PC-3 (cell line): ENCODE measurements around the gene GLB1L. TPM values are rescaled to one million over a fixed set of nuclear protein-coding genes. Genes with fewer than 3 reads are reported as not detected.
A peak's percentile ranks its signal among the peaks of the same experiment; 100 is the strongest.

Experiments used
- ATAC-seq: fragments of 200-7000 bp; cut with Tn5 transposase; 2 replicates; pipeline ENCODE4 v1.9.1; 2020; ENCODE audit warnings: mild to moderate bottlenecking, moderate library complexity
- BruUV-seq: library from RNA; stranded (reverse); fragments of 400-500 nt; replicated peaks from 2 replicates; lab custom pipeline; 2021; lab: Mats Ljungman, UMichigan
- CTCF ChIA-PET: fragments of 300-600 bp; sonication (Branson Sonifier 250); formaldehyde crosslinking; loops from one replicate; lab custom pipeline; 2022; ENCODE audit warnings: antibody characterized with exemption; lab: Charles Lee
- POLR2A ChIA-PET: fragments of 300-600 bp; sonication (Branson Sonifier 250); formaldehyde crosslinking; loops from one replicate; lab custom pipeline; 2022; ENCODE audit warnings: antibody characterized with exemption; ENCODE audit not compliant: unreplicated experiment; lab: Charles Lee
- DNase-seq: peaks from one replicate; pipeline ENCODE4 v3.0.0-alpha.2; 2015
- H2AFZ ChIP-seq: fragments of 300-600 bp; sonication (generic); 2 replicates; pipeline ENCODE4 v1.6.0; 2016; ENCODE audit warnings: antibody characterized with exemption, low read length
- H3F3A ChIP-seq: fragments of 300-600 bp; sonication (generic); one replicate; pipeline ENCODE4 v1.6.0; 2017; ENCODE audit warnings: antibody characterized with exemption, low read length, control low read depth, mild to moderate bottlenecking; ENCODE audit not compliant: unreplicated experiment
- H3K27ac ChIP-seq: fragments of 300-600 bp; sonication (generic); 2 replicates; pipeline ENCODE4 v1.5.1; 2016; ENCODE audit warnings: mild to moderate bottlenecking, low read length
- H3K27me3 ChIP-seq: fragments of 300-600 bp; sonication (generic); 2 replicates; pipeline ENCODE4 v1.6.1; 2016; ENCODE audit warnings: low read length, mixed read lengths
- H3K36me3 ChIP-seq: fragments of 300-600 bp; sonication (generic); 2 replicates; pipeline ENCODE4 v1.6.1; 2016; ENCODE audit warnings: low read depth, mixed run types, low read length, mixed read lengths
- H3K4me1 ChIP-seq: fragments of 300-600 bp; sonication (generic); 2 replicates; pipeline ENCODE4 v1.5.1; 2016; ENCODE audit warnings: low read length; ENCODE audit not compliant: insufficient read depth
- H3K4me2 ChIP-seq: fragments of 300-600 bp; sonication (generic); 2 replicates; pipeline ENCODE4 v1.6.0; 2016; ENCODE audit warnings: low read length
- H3K4me3 ChIP-seq: fragments of 300-600 bp; sonication (generic); 2 replicates; pipeline ENCODE4 v1.5.1; 2016; ENCODE audit warnings: mild to moderate bottlenecking, low read length, mixed read lengths
- H3K79me2 ChIP-seq: fragments of 300-600 bp; sonication (generic); 2 replicates; pipeline ENCODE4 v1.6.1; 2017; ENCODE audit warnings: low read length, mixed read lengths
- H3K9ac ChIP-seq: fragments of 300-600 bp; sonication (generic); 2 replicates; pipeline ENCODE4 v1.6.0; 2016; ENCODE audit warnings: mild to moderate bottlenecking, low read length
- H3K9me2 ChIP-seq: fragments of 300-600 bp; sonication (generic); replicated peaks from 2 replicates; pipeline ENCODE4 v1.6.1; 2016; ENCODE audit warnings: mixed run types, low read length, mixed read lengths
- H3K9me3 ChIP-seq: fragments of 300-600 bp; sonication (generic); 2 replicates; pipeline ENCODE4 v1.6.1; 2016; ENCODE audit warnings: low read length, mixed read lengths
- H4K20me1 ChIP-seq: fragments of 300-600 bp; sonication (generic); 2 replicates; pipeline ENCODE4 v1.6.1; 2016; ENCODE audit warnings: low read length, mixed read lengths
- EZH2 ChIP-seq: fragments of 300-600 bp; sonication (generic); IDR thresholded peaks from one replicate; pipeline ENCODE4 v1.6.1; 2017; ENCODE audit warnings: antibody characterized with exemption, mild to moderate bottlenecking, low read length; ENCODE audit not compliant: unreplicated experiment
- EZH2phosphoT487 ChIP-seq: fragments of 300-600 bp; sonication (generic); IDR thresholded peaks from 2 replicates; pipeline ENCODE4 v1.6.1; 2018; ENCODE audit warnings: mild to moderate bottlenecking, antibody characterized with exemption, low read length, borderline replicate concordance
- intact Hi-C: fragments of 100-400 bp; cut with micrococcal nuclease; formaldehyde crosslinking; loops from 2 replicates; pipeline ENCODE4 v1.9.0; 2023
- total RNA-seq: library from RNA; depleted of rRNA; stranded (reverse); fragments of >200 nt; gene quantifications from 2 replicates; pipeline ENCODE4 v1.2.3, GENCODE V29; 2014
- TF ChIP-seq, protein P1 (sequence below): fragments of 300-600 bp; sonication (generic); conservative IDR thresholded peaks from 2 replicates; pipeline ENCODE4 v1.5.1; 2017; ENCODE audit warnings: antibody characterized with exemption, low read depth, mild to moderate bottlenecking, low read length

GLB1L gene
- total RNA-seq, 1 experiment from 2014 or later = 6.0 TPM

DNA sequence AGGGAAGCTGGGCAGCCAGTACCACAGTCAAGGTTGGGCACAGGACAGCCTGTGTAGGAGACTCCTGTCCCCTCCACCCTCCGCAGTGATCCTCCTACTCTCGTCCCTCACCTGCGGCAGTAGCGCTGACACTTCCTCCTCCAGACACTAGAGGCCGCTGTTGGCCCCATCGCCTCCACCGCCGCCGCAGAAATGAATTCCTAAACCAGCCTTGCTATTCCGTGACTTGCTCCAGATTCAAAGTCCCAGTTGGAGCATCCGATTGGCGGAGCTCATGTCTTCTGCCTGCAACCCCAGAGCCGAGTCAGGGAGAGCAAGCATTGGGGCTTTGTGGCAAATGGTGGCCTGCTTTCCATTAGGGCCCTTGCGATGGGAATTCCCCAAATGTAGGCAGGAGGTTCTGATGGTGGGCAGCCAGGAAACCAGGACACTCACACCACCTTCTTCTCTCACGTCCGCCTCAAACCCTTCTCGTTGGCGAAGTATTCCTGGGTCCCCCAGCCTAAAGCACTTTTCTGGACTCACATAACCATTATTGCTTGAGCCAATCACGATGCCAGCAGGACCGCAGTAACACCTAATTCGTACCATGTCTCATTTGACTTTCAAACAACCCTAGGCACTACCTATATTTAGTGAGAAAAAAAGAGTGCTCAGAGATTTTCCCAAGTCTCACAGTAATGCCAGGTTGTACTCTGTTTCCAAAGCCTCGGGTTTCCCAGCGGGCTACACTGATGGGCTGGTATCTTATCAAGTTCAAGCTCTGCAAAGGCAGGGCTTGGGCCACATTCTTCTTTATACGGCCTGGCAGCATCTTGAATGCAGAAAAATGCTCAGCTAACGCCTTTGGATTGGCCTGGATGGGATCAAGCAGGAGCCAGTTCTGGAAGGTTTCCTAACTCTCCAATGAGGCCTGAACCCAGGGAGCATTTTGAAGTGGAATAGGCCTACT, 32.7 kb upstream of the GLB1L start:
- H3K79me2 ChIP-seq = peaks cover 11% of the 10 kb centered on the region
- no peaks in the 10 kb centered on the region for H4K20me1 ChIP-seq
- ChIA-PET POLR2A (interaction anchor here (0.6 to 1.2 kb wide), 2 partner anchors 24 to 110 kb away, joined by 14 to 20 read pairs; partner anchors contain the start of genes DNPEP and TUBA4A), CTCF (interaction anchor here (1.0 to 3.5 kb wide), 3 partner anchors 17 to 282 kb away, joined by 3 to 39 read pairs (median 10); no protein-coding TSS in a partner anchor)
- TF ChIP-seq EZH2phosphoT487 = no peak
- TF ChIP-seq, protein P1, sequence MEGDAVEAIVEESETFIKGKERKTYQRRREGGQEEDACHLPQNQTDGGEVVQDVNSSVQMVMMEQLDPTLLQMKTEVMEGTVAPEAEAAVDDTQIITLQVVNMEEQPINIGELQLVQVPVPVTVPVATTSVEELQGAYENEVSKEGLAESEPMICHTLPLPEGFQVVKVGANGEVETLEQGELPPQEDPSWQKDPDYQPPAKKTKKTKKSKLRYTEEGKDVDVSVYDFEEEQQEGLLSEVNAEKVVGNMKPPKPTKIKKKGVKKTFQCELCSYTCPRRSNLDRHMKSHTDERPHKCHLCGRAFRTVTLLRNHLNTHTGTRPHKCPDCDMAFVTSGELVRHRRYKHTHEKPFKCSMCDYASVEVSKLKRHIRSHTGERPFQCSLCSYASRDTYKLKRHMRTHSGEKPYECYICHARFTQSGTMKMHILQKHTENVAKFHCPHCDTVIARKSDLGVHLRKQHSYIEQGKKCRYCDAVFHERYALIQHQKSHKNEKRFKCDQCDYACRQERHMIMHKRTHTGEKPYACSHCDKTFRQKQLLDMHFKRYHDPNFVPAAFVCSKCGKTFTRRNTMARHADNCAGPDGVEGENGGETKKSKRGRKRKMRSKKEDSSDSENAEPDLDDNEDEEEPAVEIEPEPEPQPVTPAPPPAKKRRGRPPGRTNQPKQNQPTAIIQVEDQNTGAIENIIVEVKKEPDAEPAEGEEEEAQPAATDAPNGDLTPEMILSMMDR = peak; percentile 94
- no peak for TF ChIP-seq EZH2
- no peaks in the 10 kb centered on the region for H3K27me3 ChIP-seq
- H2AFZ ChIP-seq = peak overlapping the region; percentile 56
- peak overlapping the region; percentile 36; the same call in 1 of the 2 replicates for H3K4me3 ChIP-seq
- no peaks in the 10 kb centered on the region for H3K36me3 ChIP-seq
- no peaks in the 10 kb centered on the region for H3K9me3 ChIP-seq
- DNase-seq = peak; percentile 85
- intact Hi-C loops = loop anchor here (2.0 kb wide), 1 partner anchor 59 kb away; the partner anchor contains the start of gene ABCB6
- peak overlapping the region; percentile 12; the same call in 1 of the 2 replicates for H3K9ac ChIP-seq
- BruUV-seq = no TSS peak
- H3F3A ChIP-seq = no peaks in the 10 kb centered on the region
- peaks cover 43% of the 10 kb centered on the region for H3K4me1 ChIP-seq
- peak overlapping the region; percentile 73 for H3K4me2 ChIP-seq
- H3K9me2 ChIP-seq = no peaks in the 10 kb centered on the region
- peak overlapping the region; percentile 85 for H3K27ac ChIP-seq
- peak; percentile 5; the same call in 1 of the 2 replicates for ATAC-seq

DNA sequence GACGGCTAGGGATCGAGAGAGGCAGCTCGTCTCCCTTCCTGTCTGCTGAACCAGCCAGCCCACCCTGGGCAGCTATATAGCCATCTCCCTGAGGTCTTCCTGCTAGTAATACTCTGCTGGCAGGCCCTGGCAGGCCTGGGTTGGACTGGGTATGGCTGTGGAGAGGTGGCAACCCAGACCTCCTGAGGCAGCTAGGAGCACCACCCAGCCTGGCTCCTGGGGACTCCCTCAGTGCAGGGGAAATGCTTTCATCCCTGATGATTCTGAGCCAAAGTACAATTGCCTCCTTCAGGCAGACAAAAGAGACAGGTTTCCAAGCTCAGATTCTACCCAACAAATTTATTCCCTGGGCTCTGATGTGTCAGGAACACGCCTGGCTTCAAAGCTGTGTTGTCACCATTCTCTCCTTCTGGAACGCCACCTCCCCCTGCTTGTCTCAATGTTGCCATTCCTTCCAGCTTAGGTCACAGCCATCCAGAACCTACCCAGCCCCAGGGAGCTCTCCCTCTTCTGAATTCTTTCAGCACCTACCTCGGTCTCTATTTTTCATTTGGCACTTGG, 29.2 kb upstream of the GLB1L start:
- ChIA-PET CTCF (interaction anchor here (0.6 to 1.1 kb wide), 4 partner anchors 20 to 98 kb away, joined by 3 to 9 read pairs (median 4); partner anchors contain the start of genes CNPPD1 and GLB1L), POLR2A (interaction anchor here (0.5 to 1.1 kb wide), 6 partner anchors 20 to 68 kb away, joined by 3 to 10 read pairs (median 4); partner anchors contain the start of genes ANKZF1, ATG9A, GLB1L and STK16)
- Histone ChIP-seq H3K9me3 (no peaks in the 10 kb centered on the region), H2AFZ (peak overlapping the region; percentile 30; the same call in 1 of the 2 replicates), H3K4me2 (peak overlapping the region; percentile 76), H3K27me3 (no peaks in the 10 kb centered on the region), H3K36me3 (no peaks in the 10 kb centered on the region), H4K20me1 (no peaks in the 10 kb centered on the region), H3K4me1 (peaks cover 34% of the 10 kb centered on the region), H3K9me2 (no peaks in the 10 kb centered on the region), H3K27ac (peak overlapping the region; percentile 86), H3K9ac (peak overlapping the region; percentile 59), H3K4me3 (peak overlapping the region; percentile 47), H3F3A (no peaks in the 10 kb centered on the region), H3K79me2 (no peaks in the 10 kb centered on the region)
- intact Hi-C loops = loop anchor here (2.0 kb wide), 1 partner anchor 26 kb away; no protein-coding TSS in a partner anchor
- TF ChIP-seq, protein P1 = no peak
- TF ChIP-seq EZH2phosphoT487 (no peak), EZH2 (no peak)
- ATAC-seq = peak; percentile 36
- BruUV-seq = TSS peak; percentile 79
- peak; percentile 88 for DNase-seq
